Stimulated activated CD8-positive, alpha-beta memory T cell treated with anti-CD3 and anti-CD28 coated beads, Interleukin-4, amount 100 ng/mL, for 4 hours (primary cell): ENCODE data around the gene HTRA3.

Experiments used
- DNase-seq, 2 donors: peaks; one replicate each; pipeline ENCODE4 v3.0.0-alpha.2; 2020; ENCODE audit warnings: low read depth in 2 of 2, low spot score in 1 of 2

HTRA3 gene

DNA sequence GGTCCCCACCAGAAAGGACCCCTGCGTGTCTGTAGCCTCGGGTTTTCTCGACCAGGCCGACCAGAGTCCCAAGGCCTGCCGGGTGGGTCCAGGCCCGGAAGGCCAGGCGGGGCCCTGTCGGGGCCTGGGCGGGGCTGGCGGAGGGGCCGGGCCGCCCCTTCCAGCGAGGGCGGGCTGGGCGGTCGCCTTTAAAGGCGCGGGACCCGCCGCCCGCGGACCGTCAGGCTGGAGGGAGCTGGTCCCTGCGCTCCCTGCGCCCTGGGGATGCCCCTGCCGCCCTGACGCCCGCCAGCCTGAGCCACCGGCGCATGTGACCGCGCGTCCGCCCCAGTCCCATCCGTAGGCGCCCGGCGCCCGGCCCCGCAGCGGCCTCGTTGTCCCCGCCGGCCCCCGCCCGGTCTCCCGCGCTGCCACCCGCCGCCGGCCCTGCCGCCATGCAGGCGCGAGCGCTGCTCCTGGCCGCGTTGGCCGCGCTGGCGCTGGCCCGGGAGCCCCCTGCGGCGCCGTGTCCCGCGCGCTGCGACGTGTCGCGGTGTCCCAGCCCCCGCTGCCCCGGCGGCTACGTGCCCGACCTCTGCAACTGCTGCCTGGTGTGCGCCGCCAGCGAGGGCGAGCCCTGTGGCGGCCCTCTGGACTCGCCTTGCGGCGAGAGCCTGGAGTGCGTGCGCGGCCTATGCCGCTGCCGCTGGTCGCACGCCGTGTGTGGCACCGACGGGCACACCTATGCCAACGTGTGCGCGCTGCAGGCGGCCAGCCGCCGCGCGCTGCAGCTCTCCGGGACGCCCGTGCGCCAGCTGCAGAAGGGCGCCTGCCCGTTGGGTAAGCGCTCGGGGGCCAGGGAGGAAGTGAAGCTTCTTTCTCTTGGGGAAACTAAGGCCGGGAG lies at the start of gene HTRA3:
Gene HTRA3, plus strand, starts transcription at position 220 of the 883 bp plus-strand sequence. Its CDS starts 215 bp downstream, at position 435.
- DNase-seq = no peak

DNA sequence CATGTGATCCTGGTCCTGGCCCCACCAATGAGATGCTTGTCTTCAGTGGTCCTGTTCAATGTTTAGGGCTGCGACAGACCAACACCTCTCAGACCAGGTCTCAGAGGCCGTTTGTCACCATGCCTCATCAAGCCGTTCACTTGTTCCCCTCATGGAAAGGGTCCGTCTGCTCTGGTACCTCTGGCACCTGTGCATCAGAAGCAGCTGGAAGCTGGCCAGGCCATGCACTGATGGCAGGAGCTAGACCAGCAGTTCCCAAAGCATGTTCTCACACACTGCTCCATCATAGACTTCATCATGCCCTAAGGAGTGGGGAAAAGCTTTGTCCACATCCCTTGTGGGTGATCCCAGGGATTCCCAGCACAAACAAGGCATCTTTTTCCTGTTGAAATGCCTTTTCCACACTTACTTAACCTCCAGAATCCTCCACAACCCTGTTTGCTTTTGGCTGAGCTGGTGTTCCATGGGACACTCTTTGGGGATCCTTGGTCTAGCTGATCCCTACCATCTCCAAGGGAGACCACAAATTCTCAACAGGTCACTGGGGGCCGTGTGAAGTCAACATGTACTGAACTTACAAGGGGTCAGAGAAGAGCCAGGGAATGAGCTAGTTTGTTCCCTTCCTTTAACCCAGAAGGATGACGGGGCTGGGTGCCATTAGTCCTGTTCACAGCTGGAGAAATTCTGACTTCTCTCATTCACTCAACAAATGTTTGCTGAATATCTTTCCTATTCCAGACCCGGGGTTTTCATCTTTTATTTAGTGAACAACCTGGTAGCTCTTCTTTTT lies 48.7 kb upstream of the HTRA3 start:
- DNase-seq = no peak

DNA sequence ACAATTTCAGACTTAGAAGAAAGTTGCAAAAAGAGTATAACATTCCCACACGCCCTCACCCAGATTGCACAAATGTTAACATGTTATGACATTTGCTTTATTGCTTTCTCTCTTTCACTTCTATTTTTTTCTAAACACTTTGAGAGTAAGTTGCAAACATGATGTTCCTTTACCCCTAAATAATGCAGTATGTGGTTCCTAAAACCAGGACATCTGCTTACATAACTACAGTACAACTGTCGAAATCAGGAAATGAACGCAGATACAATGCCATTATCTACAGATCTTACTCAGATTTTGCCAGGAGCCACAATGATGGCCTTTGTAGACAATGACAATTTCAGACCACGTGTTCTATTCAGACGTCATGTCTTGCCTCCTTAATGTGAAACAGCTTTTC lies 48.1 kb upstream of the HTRA3 start:
- no peak for DNase-seq

DNA sequence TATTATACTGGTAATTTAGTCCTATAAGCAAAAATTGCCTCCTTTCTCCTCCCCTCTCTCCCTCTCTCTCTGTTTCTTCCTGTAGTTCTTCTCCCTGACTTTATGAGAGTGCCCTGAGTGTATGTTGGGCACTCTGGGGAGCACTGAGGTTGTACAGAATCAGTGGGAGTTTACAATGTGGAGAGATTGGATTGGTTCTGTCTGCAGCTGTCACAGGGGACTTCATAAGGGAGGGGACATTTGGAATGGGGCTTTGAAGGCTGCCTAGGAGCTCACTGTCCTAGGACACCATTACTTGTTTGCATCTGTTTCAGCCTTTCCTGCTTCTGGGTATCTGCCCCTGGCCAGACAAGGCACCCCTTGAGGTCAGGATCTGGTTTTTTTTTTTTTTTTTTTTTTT lies 47.6 kb upstream of the HTRA3 start:
- DNase-seq = no peak

DNA sequence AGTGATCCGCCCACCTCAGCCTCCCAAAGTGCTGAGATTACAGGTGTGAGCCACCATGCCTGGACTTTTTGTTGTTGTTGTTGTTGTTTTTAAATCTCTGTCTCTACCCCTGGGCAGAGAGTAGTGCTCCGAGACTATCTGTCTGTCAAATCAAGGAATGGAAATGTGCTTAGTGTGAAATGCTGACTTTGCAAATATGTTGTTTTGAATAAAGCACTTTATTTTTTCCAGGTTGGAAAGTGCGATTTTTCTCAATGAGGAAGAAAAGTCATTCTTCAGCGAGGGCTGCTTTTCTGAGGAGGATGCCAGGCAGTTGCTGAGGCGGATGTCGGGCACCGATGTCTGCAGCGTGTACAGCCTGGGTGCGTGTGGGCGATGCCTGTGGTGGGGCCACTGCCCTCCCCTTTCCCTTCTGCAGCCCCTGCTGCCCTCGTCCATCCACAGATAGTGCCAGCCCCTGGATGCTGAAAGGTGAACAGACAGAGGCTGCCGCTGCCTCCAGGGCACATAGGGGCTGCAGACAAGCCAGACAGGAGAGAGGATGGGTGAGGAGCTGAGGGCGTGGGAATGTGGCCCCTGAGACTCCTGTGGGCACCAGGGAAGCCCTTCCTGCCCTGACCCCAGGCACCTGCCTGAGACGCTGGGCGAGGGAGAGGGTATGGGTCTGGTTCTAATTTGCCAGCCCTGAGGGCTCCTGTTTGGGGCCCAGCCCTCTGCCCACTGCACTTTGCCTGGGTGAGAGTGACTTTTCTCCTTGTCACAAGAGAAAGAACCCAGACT lies 46.8 kb upstream of the HTRA3 start:
- DNase-seq = no peak

DNA sequence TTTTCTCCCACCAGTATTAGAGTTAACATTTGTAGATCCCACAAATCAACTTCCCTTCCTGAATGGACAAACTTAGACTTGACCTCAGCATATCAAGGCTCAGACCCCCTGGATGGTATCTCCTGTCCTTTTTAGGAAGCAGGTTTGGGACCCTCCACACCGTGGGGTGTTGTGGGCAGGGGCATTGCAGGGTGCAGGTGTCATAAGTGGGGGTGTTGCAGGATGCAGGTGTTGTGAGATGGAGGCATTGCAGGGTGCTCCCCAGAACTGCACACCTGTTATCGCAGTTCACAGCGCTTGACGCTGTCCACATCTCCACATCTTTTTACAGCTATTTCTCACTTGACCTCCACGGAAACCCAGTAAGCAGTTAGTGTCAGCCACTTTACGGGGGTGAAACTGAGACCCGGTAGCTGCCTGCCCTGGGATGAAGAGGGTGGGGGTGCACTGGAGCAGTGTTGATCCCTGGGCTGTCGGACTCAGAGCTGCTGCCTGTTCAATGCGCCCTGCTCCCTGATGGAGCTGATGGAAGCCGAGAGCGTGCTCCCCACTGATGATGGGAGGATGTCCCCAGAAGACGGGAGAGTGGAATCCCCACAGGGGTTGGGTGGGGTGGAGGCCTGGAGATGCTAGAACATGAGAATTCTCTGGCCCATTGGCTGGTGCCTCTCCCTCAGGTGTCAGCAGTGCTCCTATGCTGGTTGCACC lies 45.1 kb upstream of the HTRA3 start:
- no peak for DNase-seq

DNA sequence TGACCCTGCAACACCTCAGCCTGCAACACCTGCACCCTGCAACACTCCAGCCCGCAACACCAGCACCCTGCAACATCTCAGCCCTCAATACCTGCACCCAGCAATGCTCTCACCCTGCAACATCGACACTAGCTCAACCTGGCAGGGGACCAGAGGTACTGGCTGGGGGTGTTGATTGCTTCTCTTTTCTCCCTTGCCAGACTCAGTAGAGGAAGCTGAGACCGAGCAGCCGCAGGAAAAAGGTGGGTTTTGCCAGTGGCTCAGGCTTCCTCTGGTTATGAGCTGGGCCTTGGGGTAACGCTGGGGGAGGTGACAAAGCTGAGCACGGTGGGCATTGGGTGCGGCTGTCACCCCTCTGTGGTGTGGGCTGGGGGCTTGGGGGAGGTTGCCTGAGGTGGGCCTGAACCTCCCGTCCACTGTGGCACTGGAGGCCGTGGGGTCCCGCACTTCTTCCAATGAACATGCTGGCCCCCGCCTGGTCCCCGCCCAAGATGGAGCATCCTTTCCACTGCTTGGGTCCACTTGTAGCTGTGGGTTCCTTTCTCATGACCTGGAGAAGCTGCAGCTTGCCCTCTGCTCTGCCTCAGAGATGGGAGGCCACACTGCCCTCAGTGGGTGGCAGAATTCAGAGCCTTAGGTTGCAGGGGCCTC lies 44.5 kb upstream of the HTRA3 start:
- no peak for DNase-seq

DNA sequence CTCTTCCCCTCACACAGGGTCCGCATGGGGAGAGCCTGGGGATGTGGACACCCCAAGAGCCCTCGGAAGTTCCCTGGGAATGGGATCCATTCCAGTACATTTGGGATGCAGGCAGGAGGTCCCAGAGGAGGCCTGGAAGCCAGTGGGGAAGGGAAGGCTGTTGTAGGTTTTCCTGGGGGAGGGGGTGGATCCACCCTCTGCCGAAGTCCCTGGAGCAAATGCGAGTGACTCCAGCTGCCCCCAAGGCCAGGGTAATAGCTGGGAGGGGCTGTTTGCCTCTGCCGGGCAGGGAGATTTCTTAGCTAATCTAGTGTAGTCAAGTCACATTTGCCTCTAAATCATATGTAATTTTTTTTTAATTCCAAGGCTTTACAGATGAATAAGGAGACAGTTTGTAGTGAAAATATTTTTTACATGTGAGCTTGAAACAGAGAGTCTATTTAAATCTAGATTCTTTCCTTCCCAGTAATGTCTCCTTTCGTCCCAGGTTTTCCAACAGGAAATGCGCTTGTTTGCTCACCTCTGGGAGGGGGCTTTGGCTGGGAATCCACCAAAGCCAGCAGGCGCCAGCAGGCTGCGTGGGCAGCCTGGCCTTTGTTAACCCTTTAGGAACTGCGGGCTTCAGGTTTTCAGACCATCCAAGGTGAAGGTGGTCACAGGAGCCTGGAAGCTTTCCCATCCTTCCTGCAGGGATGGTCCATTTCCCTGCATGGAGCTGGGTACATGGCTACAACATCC lies 43.7 kb upstream of the HTRA3 start:
- DNase-seq = no peak

DNA sequence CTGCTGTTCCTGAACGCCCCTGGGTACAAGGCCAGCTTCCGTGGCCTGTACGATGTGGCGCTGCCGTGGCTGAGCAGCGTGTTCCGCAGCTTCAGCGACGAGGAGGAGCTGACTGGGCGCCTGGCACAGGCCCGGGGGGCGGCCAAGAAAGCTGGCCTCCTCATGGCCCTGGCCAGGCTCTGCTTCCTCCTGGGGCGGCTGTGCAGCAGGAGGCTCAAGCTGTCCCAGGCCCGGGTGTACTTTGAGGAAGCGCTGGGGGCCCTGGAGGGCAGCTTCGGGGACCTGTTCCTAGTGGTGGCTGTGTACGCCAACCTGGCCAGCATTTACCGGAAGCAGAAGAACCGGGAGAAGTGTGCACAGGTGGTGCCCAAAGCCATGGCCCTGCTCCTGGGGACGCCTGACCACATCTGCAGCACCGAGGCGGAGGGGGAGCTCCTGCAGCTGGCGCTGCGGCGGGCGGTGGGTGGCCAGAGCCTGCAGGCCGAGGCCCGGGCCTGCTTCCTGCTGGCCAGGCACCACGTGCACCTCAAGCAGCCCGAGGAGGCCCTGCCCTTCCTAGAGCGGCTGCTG lies 42.3 kb upstream of the HTRA3 start:
- no peak for DNase-seq

DNA sequence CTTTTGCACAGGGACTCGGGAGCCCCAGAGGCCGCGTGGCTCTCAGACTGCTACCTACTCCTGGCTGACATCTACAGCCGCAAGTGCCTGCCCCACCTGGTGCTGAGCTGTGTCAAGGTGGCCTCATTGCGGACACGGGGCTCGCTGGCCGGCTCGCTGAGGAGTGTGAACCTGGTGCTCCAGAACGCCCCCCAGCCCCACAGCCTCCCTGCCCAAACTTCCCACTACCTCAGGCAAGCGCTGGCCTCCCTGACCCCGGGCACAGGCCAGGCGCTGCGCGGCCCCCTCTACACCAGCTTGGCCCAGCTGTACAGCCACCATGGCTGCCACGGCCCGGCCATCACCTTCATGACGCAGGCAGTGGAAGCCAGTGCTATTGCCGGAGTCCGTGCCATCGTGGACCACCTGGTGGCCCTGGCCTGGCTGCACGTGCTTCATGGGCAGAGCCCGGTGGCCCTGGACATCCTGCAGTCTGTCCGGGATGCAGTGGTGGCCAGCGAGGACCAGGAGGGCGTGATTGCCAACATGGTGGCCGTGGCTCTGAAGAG lies 41.7 kb upstream of the HTRA3 start:
- no peak for DNase-seq

DNA sequence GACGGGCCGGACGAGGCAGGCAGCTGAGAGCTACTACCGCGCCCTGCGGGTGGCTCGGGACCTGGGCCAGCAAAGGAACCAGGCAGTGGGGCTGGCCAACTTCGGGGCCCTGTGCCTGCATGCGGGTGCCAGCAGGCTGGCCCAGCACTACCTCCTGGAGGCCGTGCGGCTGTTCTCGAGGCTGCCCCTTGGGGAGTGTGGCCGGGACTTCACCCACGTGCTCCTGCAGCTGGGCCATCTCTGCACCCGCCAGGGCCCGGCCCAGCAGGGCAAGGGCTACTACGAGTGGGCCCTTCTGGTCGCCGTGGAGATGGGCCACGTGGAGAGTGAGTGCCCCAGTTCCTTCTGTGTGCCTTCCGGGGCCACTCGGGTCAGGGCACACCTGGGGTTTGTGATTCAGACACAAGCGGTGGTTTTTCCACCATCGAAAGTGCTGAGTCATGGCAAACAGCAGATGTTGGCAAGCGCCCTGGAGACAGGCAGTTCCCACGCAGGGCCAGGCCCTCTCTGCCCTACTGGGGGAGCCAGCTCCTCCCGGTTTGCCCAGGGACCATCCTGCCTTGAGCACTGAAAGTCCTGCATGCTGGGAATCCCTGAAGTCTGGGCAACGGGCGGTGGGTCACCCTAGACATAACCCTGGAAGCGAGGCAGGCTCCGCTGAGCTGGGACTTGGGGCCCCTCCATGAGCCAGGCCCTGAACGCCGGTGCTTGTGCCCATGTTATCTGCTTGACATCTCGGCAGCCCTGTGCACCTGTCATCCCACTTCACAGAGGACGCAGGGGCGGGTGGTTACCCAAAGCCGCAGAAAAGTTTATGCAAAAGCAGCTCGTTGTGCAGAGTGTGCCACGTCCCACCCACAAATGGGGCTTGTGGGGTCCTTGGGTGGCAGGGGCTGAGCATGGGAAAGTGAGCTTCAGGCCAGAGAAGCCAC lies 41.0 kb upstream of the HTRA3 start:
- DNase-seq = peak; percentile 51 to 65

DNA sequence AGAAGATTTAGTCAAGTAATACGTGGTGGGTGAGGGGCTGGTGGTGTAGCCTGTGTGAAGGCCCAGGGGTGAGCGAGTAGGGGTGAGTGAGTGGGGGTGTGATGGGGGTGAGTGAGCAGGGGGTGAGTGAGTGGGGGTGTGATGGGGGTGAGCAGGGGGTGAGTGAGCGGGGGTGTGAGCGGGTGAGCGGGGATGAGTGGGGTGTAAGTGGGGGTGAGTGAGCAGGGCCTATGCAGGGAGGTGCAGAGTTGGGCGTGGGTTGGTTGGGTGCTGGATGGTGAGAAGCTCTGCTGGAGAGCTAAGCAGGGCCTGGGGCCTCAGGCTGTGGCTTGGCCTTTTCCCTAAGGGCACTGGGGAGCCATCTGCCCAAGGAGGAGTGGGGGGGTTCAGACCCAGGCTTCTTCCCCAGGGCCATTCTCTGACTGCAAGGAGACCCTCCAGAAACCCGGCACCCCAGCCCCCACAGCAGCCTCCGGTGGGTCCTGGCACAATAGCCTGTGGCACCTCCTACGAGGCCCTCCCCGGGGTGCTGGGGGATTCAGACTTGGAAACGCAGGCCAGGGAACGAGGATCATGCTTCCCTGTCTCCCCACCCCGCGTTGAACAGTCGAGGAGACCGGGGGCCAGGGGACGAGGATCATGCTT lies 40.1 kb upstream of the HTRA3 start:
- peak; percentile 0 to 14 for DNase-seq

DNA sequence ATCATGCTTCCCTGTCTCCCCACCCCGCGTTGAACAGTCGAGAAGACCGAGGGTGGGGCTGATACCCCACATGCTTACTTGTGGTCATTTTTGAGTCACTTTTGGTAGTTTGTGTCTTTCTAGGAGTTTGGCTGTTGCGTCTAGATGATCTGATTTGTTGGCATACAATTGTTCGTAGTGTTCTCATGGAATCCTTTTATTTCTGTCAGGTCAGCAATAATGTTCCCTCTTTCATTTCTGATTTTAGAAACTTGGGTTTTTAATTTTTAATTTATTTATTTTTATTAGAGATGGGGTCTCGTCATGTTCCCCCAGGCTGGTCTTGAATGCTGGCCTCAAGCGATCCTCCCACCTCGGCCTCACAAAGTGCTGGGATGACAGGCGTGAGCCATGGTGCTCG lies 39.5 kb upstream of the HTRA3 start:
- DNase-seq = no peak

DNA sequence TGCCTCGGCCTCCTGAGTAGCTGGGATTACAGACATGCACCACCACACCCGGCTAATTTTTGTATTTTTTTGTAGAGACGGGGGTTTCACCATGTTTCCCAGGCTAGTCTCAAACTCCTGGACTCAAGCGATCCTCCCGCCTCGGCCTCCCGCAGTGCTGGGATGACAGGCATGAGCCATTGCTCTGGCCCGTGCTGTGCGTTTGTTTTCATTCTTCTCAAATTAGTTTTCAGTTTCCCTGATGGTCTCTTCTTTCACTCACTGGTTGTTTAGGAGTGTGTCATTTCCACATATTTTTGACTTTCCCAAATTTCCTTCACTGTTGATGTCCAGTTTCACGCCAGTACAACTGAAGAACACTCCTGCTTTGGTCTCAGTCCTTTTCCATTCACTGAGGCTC lies 38.7 kb upstream of the HTRA3 start:
- no peak for DNase-seq

DNA sequence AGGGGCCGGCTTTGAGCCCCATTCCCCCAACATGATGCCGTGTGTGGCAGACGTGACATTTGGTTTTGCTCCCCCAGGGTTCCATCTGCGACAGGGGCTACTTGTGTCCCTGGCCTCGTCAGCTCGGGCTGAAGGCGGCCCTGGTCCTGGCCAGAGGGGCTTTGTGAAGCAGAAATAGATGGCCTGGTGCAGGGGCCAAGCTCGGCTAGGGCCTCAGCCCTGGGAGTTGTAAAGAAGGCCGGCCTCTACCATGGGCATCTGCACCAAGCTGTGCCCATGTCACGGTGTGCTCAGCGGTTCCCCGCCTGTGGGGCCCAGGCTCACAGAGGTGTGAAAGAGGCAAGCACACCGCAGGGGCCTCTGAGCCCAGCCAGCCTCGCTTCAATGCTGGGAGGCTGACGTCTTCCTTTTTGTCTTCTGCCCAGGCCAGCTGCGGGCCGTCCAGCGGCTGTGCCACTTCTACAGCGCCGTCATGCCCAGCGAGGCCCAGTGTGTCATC lies 38.0 kb upstream of the HTRA3 start:
- no peak for DNase-seq

DNA sequence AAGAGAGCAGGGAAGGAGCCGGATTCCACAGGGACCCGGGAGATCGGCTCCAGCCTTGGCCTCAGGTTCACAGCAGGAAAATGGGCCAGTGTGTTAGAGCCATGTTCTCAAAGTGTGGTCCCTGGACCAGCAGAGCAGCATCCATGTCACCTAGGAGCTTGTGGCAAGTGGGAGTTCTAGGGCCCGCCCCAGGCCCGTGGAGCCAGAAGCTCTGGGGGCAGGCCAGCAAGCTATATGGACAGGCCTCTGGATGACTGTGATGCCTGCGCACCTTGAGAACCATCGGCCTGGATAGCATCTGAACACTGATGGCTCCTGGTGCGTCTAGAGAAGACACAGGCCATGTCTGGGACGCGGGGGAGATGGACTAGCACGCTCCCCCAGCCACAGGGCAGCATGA lies 36.8 kb upstream of the HTRA3 start:
- no peak for DNase-seq
